Activated CD4-positive, alpha-beta T cell treated with anti-CD3 and anti-CD28 coated beads for 36 hours (primary cell): ENCODE measurements around the gene ANP32B. TPM values are rescaled to one million over a fixed set of nuclear protein-coding genes. Genes with fewer than 3 reads are reported as not detected.
"Not testable (repeated sequence)": the region's sequence is repeated elsewhere in the genome, so short reads cannot be mapped to it uniquely, and the experiment has no call there.

Experiments
- ATAC-seq: fragments of 200-7000 bp; cut with Tn5 transposase; one replicate; pipeline ENCODE4 v1.10.0; 2021; ENCODE audit warnings: mild to moderate bottlenecking, moderate library complexity
- CTCF ChIA-PET: fragments of 350-600 bp; sonication (Branson Sonifier 250); formaldehyde crosslinking; loops from one replicate; lab custom pipeline; 2021; ENCODE audit warnings: antibody characterized with exemption; lab: Charles Lee
- POLR2A ChIA-PET: fragments of 350-600 bp; sonication (Branson Sonifier 250); formaldehyde crosslinking; loops from one replicate; lab custom pipeline; 2021; ENCODE audit warnings: antibody characterized with exemption, inconsistent platforms; lab: Charles Lee
- DNase-seq: peaks from one replicate; pipeline ENCODE4 v3.0.0-alpha.2; 2020
- H3K27ac Mint-ChIP-seq: one replicate; pipeline ENCODE4 v1.8.0; 2021; ENCODE audit warnings: mixed read lengths
- H3K27me3 Mint-ChIP-seq: one replicate; pipeline ENCODE4 v1.8.0; 2021; ENCODE audit warnings: mixed read lengths
- H3K36me3 Mint-ChIP-seq: one replicate; pipeline ENCODE4 v1.8.0; 2021; ENCODE audit warnings: low read depth, mixed read lengths
- H3K4me1 Mint-ChIP-seq: one replicate; pipeline ENCODE4 v1.8.0; 2021; ENCODE audit warnings: mixed read lengths
- H3K4me3 Mint-ChIP-seq: one replicate; pipeline ENCODE4 v1.8.0; 2021; ENCODE audit warnings: mild to moderate bottlenecking, moderate library complexity, mixed read lengths
- H3K9me3 Mint-ChIP-seq: one replicate; pipeline ENCODE4 v1.8.0; 2021; ENCODE audit warnings: low read depth, mixed read lengths
- intact Hi-C, 2 experiments: fragments of 100-400 bp; cut with DNase I in 1 of 2; cut with micrococcal nuclease in 1 of 2; formaldehyde crosslinking; loops; one replicate each; pipeline versions ENCODE4 v1.14.2 to v1.15.1; 2022 to 2024; cut with DNase I, micrococcal nuclease
- total RNA-seq, 2 experiments: library from RNA; stranded (reverse); gene quantifications; one replicate each; pipeline ENCODE4 v1.2.3, GENCODE V29; 2021

ANP32B gene
- total RNA-seq, 2 experiments from 2014 or later, result 367 to 440 TPM

DNA sequence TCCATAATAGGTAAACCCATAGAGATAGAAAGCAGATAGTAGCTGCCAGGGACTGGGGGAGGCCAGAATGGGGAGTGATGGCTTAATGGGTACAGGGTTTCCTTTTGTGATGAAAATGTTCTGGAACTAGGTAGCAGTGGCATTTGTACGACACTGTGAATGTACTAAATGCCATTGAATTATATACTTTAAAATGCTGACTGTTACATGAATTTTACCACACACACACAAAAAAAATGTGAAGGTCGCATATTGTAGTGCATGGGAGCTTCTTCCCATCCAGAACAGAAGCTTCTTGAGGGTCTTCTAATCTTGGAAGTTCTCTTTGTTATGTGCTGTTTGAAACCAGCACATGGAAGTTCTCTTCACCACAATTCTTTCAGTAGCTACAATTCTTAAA, 19.9 kb upstream of the ANP32B start:
- Mint-ChIP-seq H3K9me3 (no peaks in the 10 kb centered on the region), H3K27me3 (peaks cover 2% of the 10 kb centered on the region), H3K4me3 (no peak overlapping the region), H3K36me3 (no peaks in the 10 kb centered on the region), H3K27ac (no peak overlapping the region), H3K4me1 (peaks cover 5% of the 10 kb centered on the region)
- intact Hi-C loops, result no loop called here
- CTCF ChIA-PET, result interaction anchor here (0.6 to 2.7 kb wide), 6 partner anchors 10 to 73 kb away, joined by 3 to 13 read pairs (median 4); no protein-coding TSS in a partner anchor
- POLR2A ChIA-PET, result interaction anchor here (0.7 kb wide), 1 partner anchor 48 kb away, joined by 3 read pairs; no protein-coding TSS in a partner anchor
- DNase-seq, result no peak
- no peak for ATAC-seq

DNA sequence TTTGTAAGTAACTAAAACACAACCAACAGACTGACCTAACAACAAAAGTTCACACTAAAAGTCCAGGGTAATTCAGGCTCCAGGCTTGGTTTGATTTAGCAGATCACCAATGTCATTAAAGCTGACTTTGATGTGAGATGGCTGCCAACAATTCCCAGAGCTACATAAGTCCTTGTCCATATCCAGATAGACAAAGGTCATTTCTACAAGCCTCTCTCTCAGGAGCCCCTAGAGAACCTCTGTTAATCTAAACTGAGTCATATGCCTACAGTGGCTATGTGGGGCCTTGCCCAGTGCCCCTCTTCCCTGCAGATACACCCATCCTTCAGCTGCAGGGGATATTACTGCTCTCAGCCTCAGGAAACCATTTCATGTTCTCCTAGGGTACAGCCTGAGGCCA, 18.2 kb upstream of the ANP32B start:
- no peak for ATAC-seq
- no peak for DNase-seq
- no peak overlapping the region for H3K4me3 Mint-ChIP-seq
- H3K27ac Mint-ChIP-seq, result no peak overlapping the region
- H3K9me3 Mint-ChIP-seq, result no peaks in the 10 kb centered on the region
- H3K4me1 Mint-ChIP-seq, result peaks cover 6% of the 10 kb centered on the region
- POLR2A ChIA-PET, result no interaction called here
- no peaks in the 10 kb centered on the region for H3K36me3 Mint-ChIP-seq
- intact Hi-C loops, result no loop called here
- CTCF ChIA-PET, result interaction anchor here (0.6 to 0.7 kb wide), 2 partner anchors 9 to 87 kb away, joined by 3 read pairs; no protein-coding TSS in a partner anchor
- H3K27me3 Mint-ChIP-seq, result peaks cover 2% of the 10 kb centered on the region

DNA sequence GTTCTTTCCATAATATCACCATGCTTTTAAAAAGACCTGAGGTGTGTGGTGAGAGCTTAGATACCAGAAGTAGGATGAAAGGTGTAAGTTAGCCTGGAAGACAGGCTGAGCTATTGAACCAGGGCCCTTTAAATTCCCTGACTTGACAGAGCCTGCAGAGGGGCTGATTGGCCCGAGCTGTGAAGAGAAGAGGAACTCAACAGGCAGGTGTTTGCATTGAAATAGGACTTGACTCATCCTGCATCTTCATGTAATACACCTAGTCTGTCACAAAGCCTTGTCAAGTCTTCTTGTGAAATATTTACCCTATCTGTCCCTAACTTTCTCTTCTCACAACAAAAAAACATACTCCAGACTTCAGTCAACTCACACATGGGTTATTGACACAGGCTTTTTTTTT, 16.6 kb upstream of the ANP32B start:
- Mint-ChIP-seq H3K4me1 (peaks cover 14% of the 10 kb centered on the region), H3K27me3 (peaks cover 2% of the 10 kb centered on the region), H3K36me3 (no peaks in the 10 kb centered on the region), H3K27ac (no peak overlapping the region), H3K4me3 (no peak overlapping the region), H3K9me3 (no peaks in the 10 kb centered on the region)
- CTCF ChIA-PET, result interaction anchor here (0.8 to 2.0 kb wide), 4 partner anchors 9 to 217 kb away, joined by 3 to 14 read pairs (median 4); no protein-coding TSS in a partner anchor
- ATAC-seq, result peak; percentile 58
- POLR2A ChIA-PET, result interaction anchor here (0.6 kb wide), 1 partner anchor 271 kb away, joined by 6 read pairs; no protein-coding TSS in a partner anchor
- DNase-seq, result no peak
- intact Hi-C loops, result no loop called here

DNA sequence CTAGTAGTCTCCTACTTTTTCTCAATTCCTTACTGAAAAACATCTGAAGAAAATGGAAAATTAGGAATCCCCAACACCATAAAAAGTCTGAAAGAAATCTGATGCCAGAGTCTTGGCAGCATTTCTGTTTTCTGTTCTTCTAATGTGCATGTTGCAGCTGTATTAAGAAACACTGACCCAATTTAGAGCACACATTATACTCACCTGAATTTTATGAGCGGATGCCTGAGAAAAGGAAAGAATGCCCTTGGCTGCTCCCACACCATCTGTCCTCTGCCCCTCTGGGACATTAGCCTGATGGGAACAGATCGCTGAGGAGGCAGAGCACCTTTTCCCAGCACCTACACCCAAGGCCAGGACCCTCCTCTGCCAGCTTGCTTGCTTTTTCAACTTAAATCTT, 14.1 kb upstream of the ANP32B start:
- Mint-ChIP-seq H3K27ac (no peak overlapping the region), H3K4me3 (no peak overlapping the region), H3K27me3 (peaks cover 2% of the 10 kb centered on the region), H3K4me1 (peaks cover 14% of the 10 kb centered on the region), H3K9me3 (peaks cover 1% of the 10 kb centered on the region), H3K36me3 (no peaks in the 10 kb centered on the region)
- no peak for DNase-seq
- no peak for ATAC-seq
- intact Hi-C loops, result no loop called here
- ChIA-PET POLR2A (no interaction called here), CTCF (interaction anchor here (0.7 kb wide), 1 partner anchor 9 kb away, joined by 4 read pairs; no protein-coding TSS in a partner anchor)

DNA sequence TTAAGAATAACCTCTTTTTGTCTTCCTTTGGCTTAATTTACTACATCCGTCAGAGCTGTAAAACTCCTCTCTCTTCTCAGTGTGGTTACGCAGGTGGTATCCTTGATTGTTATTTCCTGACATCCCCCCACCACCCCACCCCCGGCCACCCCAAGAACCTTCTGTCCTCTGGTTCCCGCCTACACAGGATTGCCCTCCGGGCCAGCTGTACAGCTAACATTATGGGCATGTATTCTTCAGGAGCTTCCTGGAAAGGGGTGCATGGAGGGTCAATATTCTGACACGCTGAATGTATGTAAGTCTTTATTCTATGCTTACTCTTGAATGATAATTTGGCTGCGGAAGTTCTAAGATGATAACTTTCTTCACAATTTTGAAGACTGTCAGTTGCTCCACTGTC, 13.0 kb upstream of the ANP32B start:
- Mint-ChIP-seq H3K27me3 (no peaks in the 10 kb centered on the region), H3K36me3 (no peaks in the 10 kb centered on the region), H3K9me3 (peaks cover 2% of the 10 kb centered on the region), H3K4me3 (no peak overlapping the region), H3K27ac (no peak overlapping the region), H3K4me1 (peaks cover 11% of the 10 kb centered on the region)
- ATAC-seq (no peak), DNase-seq (no peak)
- ChIA-PET CTCF (interaction anchor here (0.6 to 1.1 kb wide), 7 partner anchors 10 to 142 kb away, joined by 3 read pairs; partner anchors contain the start of gene ANP32B), POLR2A (no interaction called here)
- intact Hi-C loops, result no loop called here

DNA sequence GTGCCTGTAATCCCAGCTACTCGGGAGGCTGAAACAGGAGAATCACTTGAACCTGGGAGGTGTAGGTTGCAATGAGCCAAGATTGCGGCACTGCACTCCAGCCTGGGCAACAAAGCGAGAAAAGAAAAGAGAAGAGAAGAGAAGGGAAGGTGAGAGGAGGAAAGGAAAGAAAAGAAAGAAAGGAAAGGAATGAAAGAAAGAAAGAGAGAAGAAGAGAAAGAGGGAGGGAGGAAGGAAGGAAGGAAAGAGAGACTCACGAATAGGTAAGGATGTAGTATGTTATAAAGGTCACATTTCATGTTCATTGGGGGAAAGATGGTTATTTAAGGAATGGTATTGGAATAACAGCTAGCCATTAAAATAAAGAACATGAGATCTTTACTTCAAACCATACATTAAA, 10.4 kb upstream of the ANP32B start:
- ChIA-PET CTCF (interaction anchor here (0.6 to 1.5 kb wide), 3 partner anchors 25 to 53 kb away, joined by 3 to 4 read pairs (median 4); no protein-coding TSS in a partner anchor), POLR2A (interaction anchor here (0.6 kb wide), 1 partner anchor 54 kb away, joined by 4 read pairs; no protein-coding TSS in a partner anchor)
- intact Hi-C loops, result no loop called here
- no peak overlapping the region for H3K4me3 Mint-ChIP-seq
- ATAC-seq (no peak), DNase-seq (no peak)
- peaks cover 3% of the 10 kb centered on the region for H3K9me3 Mint-ChIP-seq
- no peak overlapping the region for H3K27ac Mint-ChIP-seq
- peaks cover 9% of the 10 kb centered on the region for H3K4me1 Mint-ChIP-seq
- no peaks in the 10 kb centered on the region for H3K27me3 Mint-ChIP-seq
- no peaks in the 10 kb centered on the region for H3K36me3 Mint-ChIP-seq

DNA sequence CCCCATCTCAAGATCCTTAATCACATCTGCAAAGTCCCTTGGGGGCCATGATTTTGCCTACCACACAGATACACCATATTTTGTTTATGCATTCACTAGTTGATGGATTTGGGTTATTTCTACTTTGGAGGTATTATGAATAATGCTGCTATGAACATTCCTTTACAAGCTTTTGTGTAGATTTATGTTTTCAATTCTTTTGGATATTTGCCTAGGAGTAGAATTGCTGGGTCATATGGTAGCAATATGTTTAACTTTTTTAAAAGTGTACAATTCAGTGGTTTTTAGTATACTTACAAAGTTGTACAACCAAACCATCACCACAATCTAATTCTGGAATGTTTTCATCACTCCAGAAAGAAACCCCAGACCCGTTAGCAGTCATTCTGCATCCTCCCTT, 7.8 kb upstream of the ANP32B start:
- Mint-ChIP-seq H3K27me3 (no peaks in the 10 kb centered on the region), H3K9me3 (peaks cover 3% of the 10 kb centered on the region), H3K36me3 (no peaks in the 10 kb centered on the region), H3K4me1 (peaks cover 13% of the 10 kb centered on the region), H3K4me3 (no peak overlapping the region), H3K27ac (no peak overlapping the region)
- ChIA-PET POLR2A (no interaction called here), CTCF (interaction anchor here (1.0 kb wide), 1 partner anchor 83 kb away, joined by 3 read pairs; no protein-coding TSS in a partner anchor)
- no peak for ATAC-seq
- intact Hi-C loops, result no loop called here
- no peak for DNase-seq

DNA sequence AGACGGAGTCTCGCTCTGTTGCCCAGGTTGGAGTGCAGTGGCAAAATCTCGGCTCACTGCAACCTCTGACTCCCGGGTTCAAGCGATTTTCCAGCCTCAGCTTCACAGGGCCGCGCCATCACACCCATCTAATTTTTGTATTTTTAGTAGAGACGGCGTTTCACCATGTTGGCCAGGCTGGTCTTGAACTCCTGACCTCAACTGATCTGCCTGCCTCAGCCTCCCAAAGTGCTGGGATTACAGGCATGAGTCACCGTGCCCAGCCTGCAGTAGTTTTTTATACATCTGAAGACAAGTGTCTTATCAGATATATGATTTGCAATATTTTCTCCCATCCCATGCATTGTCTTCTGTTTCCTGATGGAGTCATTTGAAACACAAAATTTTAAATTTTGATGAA, 6.5 kb upstream of the ANP32B start:
- H3K27me3 Mint-ChIP-seq, H3K27ac Mint-ChIP-seq, CTCF ChIA-PET, H3K36me3 Mint-ChIP-seq, ATAC-seq, DNase-seq, intact Hi-C loops, H3K4me3 Mint-ChIP-seq, POLR2A ChIA-PET, H3K9me3 Mint-ChIP-seq: not testable (repeated sequence)
- peaks cover 22% of the 10 kb centered on the region for H3K4me1 Mint-ChIP-seq

DNA sequence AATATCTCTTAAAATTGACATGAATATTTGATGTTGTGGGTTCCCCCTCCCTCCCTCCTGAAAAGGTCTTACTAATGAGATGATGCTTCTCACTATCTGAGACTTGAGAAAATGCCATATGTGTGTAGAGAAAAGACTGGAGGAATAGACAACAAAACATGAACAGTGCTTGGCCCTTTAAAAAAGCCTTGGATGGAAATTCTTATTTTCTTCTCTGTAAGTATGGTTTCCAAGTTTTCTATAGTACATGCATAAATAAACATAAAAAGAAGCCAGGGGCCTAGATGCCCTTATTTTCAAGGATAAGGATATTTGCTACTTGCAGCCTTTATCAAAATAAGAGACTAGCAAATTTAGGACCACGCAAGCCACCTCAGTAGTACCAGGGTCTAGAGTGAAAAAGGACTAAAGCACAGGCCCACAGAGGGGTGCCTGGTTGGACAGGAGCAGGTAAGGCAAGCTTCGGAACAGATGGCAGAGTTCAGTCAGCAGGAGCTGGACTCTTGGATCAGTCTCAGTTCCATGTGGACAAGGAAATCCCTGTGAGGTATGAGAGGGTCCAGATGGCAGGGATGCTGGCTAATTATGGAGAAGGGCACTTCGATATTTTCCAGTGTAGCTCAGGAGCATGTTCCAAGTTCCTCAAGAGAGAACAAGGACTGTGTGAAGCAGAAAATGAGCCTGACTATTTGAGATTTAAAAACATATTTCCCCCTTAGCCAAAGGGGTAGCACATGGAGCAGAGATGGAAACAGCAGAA, 4.6 kb upstream of the ANP32B start:
- ATAC-seq (no peak), DNase-seq (no peak)
- CTCF ChIA-PET, result interaction anchor here (0.5 to 1.9 kb wide), 2 partner anchors 24 to 72 kb away, joined by 3 to 7 read pairs; no protein-coding TSS in a partner anchor
- Mint-ChIP-seq H3K27ac (peak overlapping the region; percentile 35), H3K4me1 (peaks cover 29% of the 10 kb centered on the region), H3K4me3 (no peak overlapping the region), H3K9me3 (peaks cover 3% of the 10 kb centered on the region), H3K27me3 (no peaks in the 10 kb centered on the region), H3K36me3 (no peaks in the 10 kb centered on the region)
- POLR2A ChIA-PET, result interaction anchor here (1.3 kb wide), 1 partner anchor 56 kb away, joined by 4 read pairs; the partner anchor contains the start of gene TRMO
- intact Hi-C loops, result no loop called here

DNA sequence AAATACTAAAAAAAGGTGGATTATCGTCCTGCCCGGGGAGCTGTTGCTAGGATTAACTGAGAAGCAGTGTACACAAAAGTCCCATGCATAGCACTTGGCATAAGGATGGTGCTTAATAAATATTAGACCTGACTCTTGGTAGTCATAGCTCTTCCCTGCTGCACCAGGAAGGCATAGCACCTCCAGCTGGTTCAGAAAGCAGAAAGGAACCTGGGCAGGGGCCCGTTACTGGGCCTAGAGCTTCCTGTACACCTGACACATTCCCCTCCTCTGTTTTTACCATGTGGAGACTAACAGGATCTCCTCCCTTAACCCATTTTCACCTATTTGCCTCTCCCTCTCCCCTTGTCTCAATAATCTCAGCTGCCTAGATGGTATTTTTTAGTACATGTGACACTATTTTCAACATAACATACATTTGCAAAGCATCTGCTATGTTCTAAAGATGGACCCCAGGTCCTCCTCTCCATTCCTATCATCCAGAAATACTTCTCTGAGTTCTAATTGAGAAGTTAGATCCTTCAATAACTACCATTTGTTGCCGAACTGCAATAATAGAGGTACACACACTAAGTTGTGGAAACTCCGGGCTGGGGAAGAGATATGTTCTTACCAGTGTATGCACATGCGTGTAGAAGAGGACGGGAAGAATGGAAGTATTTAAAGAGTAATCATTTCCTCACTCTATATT, 3.2 kb upstream of the ANP32B start:
- POLR2A ChIA-PET, result interaction anchor here (1.1 to 1.3 kb wide), 2 partner anchors 58 to 60 kb away, joined by 3 to 4 read pairs; partner anchors contain the start of gene TRMO
- Mint-ChIP-seq H3K4me1 (peaks cover 29% of the 10 kb centered on the region), H3K4me3 (no peak overlapping the region), H3K27ac (peak overlapping the region; percentile 35), H3K36me3 (no peaks in the 10 kb centered on the region), H3K9me3 (peaks cover 2% of the 10 kb centered on the region), H3K27me3 (no peaks in the 10 kb centered on the region)
- CTCF ChIA-PET, result interaction anchor here (0.6 to 1.9 kb wide), 5 partner anchors 10 to 25 kb away, joined by 3 to 7 read pairs (median 3); no protein-coding TSS in a partner anchor
- DNase-seq (no peak), ATAC-seq (no peak)
- intact Hi-C loops, result loop anchor here (5.0 to 10.0 kb wide), 2 partner anchors 285 to 1927 kb away; partner anchors contain the start of genes STX17 (in 1 of the 2) and XPA (in 1 of the 2)

DNA sequence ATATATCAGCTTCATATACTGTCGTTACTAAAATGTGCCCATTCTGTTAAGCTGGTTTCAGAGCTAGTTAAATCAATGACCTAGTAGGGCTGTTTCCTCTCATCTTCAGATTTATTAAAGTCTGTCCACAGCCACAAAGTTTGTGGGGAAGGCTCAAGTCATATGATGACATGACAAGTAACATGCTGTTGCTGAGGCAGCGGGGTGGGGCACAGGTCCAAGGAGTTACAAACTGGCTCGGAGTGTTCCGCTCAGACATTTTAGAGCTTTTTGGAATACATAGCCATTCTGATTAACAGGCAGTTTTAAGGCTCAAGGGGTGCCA, 2.7 kb upstream of the ANP32B start:
- Mint-ChIP-seq H3K27me3 (no peaks in the 10 kb centered on the region), H3K27ac (no peak overlapping the region), H3K36me3 (peaks cover 3% of the 10 kb centered on the region), H3K4me1 (peaks cover 29% of the 10 kb centered on the region), H3K4me3 (no peak overlapping the region), H3K9me3 (no peaks in the 10 kb centered on the region)
- CTCF ChIA-PET, result interaction anchor here (1.0 kb wide), 1 partner anchor 10 kb away, joined by 3 read pairs; no protein-coding TSS in a partner anchor
- ATAC-seq (no peak), DNase-seq (no peak)
- intact Hi-C loops, result loop anchor here (5.0 to 10.0 kb wide), 2 partner anchors 286 to 1927 kb away; partner anchors contain the start of genes STX17 (in 1 of the 2) and XPA (in 1 of the 2)
- POLR2A ChIA-PET, result interaction anchor here (1.1 kb wide), 1 partner anchor 60 kb away, joined by 3 read pairs; no protein-coding TSS in a partner anchor
